ENCODE measurements around the gene MAD1L1.

Gene MAD1L1

GRCh38 chr7:2029936-2030335, 202.8 kb downstream of the MAD1L1 start:
- DNase-seq (ENCODE audit: low spot score), result no peak

- no peak for DNase-seq (ENCODE audit: low spot score)
These were observed 203.4 kb downstream of the MAD1L1 start for GRCh38 chr7:2029211-2029905.

- DNase-seq (ENCODE audit: low spot score), result no peak
These were observed 204.0 kb downstream of the MAD1L1 start for GRCh38 chr7:2028733-2029132.

- DNase-seq (ENCODE audit: low spot score), result no peak
These were observed 207.6 kb downstream of the MAD1L1 start for GRCh38 chr7:2025188-2025587.

- DNase-seq (ENCODE audit: low spot score), result no peak
These were observed 208.2 kb downstream of the MAD1L1 start for GRCh38 chr7:2024567-2024918.

- no peak for DNase-seq (ENCODE audit: low spot score)
These were observed 208.7 kb downstream of the MAD1L1 start for GRCh38 chr7:2023877-2024566.

GRCh38 chr7:2022737-2023250, 210.0 kb downstream of the MAD1L1 start:
- no peak for DNase-seq (ENCODE audit: low spot score)

GRCh38 chr7:2022021-2022409, 210.7 kb downstream of the MAD1L1 start:
- DNase-seq (ENCODE audit: low spot score), result no peak

GRCh38 chr7:2019711-2020511, 212.8 kb downstream of the MAD1L1 start:
- DNase-seq (ENCODE audit: low spot score), result peak; percentile 89

GRCh38 chr7:2019461-2019710, 213.4 kb downstream of the MAD1L1 start:
- no peak for DNase-seq (ENCODE audit: low spot score)

GRCh38 chr7:2018569-2019460, 213.9 kb downstream of the MAD1L1 start:
- peak; percentile 94 for DNase-seq (ENCODE audit: low spot score)

GRCh38 chr7:2017914-2018568, 214.7 kb downstream of the MAD1L1 start:
- no peak for DNase-seq (ENCODE audit: low spot score)

- DNase-seq (ENCODE audit: low spot score), result no peak
These were observed 215.3 kb downstream of the MAD1L1 start for GRCh38 chr7:2017481-2017891.

GRCh38 chr7:2016761-2017480, 215.8 kb downstream of the MAD1L1 start:
- DNase-seq (ENCODE audit: low spot score), result no peak

- DNase-seq (ENCODE audit: low spot score), result no peak
These were observed 216.6 kb downstream of the MAD1L1 start for GRCh38 chr7:2016021-2016631.

GRCh38 chr7:2015251-2015871, 217.4 kb downstream of the MAD1L1 start:
- DNase-seq (ENCODE audit: low spot score), result no peak

GRCh38 chr7:2014391-2015241, 218.1 kb downstream of the MAD1L1 start:
- DNase-seq (ENCODE audit: low spot score), result no peak

GRCh38 chr7:2013381-2014311, 219.1 kb downstream of the MAD1L1 start:
- DNase-seq (ENCODE audit: low spot score), result no peak
